ENCODE measurements around the gene ZNF529. TPM values are rescaled to one million over a fixed set of nuclear protein-coding genes. Genes with fewer than 3 reads are reported as not detected.

The ZNF529 gene
- total RNA-seq, 1 donor from 2014 or later, result 8.4 TPM

- Histone ChIP-seq H3K4me3 (ENCODE audit: low read depth, low read length) (no peak overlapping the region), H3K36me3 (ENCODE audit: control insufficient read depth, insufficient read depth, low read length) (no peaks in the 10 kb centered on the region), H3K27me3 (ENCODE audit: control insufficient read depth, insufficient read depth, low read length) (no peaks in the 10 kb centered on the region)
- DNase-seq (ENCODE audit: low read depth), result no peak
- no peak for TF ChIP-seq CTCF (IDR thresholded peaks at IDR 0.05; ENCODE audit: insufficient read depth, low read length, poor library complexity, severe bottlenecking)
Measured at GRCh38 chr19:36526581-36526980, 46.5 kb downstream of the ZNF529 start.

DNA sequence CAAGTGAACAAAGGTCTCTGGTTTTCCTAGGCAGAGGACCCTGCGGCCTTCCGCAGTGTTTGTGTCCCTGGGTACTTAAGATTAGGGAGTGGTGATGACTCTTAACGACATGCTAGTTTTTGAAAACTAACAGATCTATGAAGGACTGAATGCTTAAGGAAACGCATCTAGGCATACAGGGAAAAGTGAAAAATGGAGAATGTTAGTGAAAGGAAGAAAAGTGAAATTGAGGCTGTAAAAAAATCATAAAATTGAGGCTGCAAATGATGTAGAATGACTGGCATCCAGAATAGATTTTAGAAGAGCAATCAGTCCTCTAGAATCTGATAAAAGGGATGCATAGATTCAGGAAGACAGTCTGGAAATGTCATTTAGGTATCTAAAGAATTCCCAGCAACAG is 48.5 kb downstream of the ZNF529 start:
- Histone ChIP-seq H3K36me3 (ENCODE audit: control insufficient read depth, insufficient read depth, low read length) (no peaks in the 10 kb centered on the region), H3K27me3 (ENCODE audit: control insufficient read depth, insufficient read depth, low read length) (no peaks in the 10 kb centered on the region), H3K4me3 (ENCODE audit: low read depth, low read length) (no peak overlapping the region)
- TF ChIP-seq CTCF (IDR thresholded peaks at IDR 0.05; ENCODE audit: insufficient read depth, low read length, poor library complexity, severe bottlenecking), result no peak
- DNase-seq (ENCODE audit: low read depth), result no peak

DNA sequence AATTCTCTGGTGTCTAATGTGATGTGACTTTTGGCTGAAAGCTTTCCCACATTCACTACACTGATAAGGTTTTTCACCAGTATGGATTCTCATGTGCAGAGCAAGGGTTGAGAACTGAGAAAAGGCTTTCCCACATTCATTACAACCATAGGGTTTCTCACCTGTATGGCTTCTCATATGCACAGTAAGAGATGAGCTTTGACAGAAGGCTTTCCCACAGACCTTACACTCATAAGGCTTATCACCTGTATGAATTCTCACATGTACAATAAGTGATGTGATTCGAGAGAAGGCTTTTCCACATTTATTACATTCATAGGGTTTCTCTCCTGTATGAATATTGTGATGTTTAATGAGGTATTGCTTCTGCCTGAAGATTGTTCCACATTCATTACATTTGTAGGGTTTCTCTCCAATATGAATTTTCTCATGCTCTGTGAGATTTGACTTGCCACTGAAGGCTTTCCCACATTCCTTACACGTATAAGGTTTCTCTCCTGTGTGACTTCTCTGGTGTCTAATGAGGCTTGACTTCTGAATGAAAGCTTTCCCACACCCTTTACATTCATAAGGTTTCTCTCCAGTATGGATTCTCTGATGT is 59.0 kb downstream of the ZNF529 start:
- DNase-seq (ENCODE audit: low read depth), result no peak
- Histone ChIP-seq H3K27me3 (ENCODE audit: control insufficient read depth, insufficient read depth, low read length) (no peaks in the 10 kb centered on the region), H3K4me3 (ENCODE audit: low read depth, low read length) (no peak overlapping the region), H3K36me3 (ENCODE audit: control insufficient read depth, insufficient read depth, low read length) (no peaks in the 10 kb centered on the region)
- TF ChIP-seq CTCF (IDR thresholded peaks at IDR 0.05; ENCODE audit: insufficient read depth, low read length, poor library complexity, severe bottlenecking), result no peak

DNA sequence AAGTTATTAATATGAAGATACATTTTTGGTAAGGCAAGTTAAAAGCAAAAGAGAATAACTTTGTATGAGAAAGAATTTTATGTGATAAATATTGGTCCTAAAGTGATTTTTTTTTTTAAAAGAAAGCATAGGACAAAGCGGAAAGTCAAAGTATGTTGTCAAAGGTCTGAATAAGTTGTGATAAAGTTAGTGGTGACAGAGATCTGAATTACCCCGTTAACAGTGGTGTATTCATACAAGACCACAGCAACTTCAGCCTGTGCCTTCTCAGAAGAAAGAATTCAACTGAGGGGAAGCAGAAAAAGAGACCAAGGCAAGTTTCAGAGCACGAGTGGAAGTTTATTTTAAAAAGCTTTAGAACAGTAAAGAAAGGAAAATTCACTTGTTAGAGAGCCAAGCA is 64.8 kb downstream of the ZNF529 start:
- no peak for TF ChIP-seq CTCF (IDR thresholded peaks at IDR 0.05; ENCODE audit: insufficient read depth, low read length, poor library complexity, severe bottlenecking)
- Histone ChIP-seq H3K27me3 (ENCODE audit: control insufficient read depth, insufficient read depth, low read length) (no peaks in the 10 kb centered on the region), H3K4me3 (ENCODE audit: low read depth, low read length) (no peak overlapping the region), H3K36me3 (ENCODE audit: control insufficient read depth, insufficient read depth, low read length) (no peaks in the 10 kb centered on the region)
- no peak for DNase-seq (ENCODE audit: low read depth)

GRCh38 chr19:36501973-36502372 is 71.1 kb downstream of the ZNF529 start:
- Histone ChIP-seq H3K36me3 (ENCODE audit: control insufficient read depth, insufficient read depth, low read length) (no peaks in the 10 kb centered on the region), H3K27me3 (ENCODE audit: control insufficient read depth, insufficient read depth, low read length) (no peaks in the 10 kb centered on the region), H3K4me3 (ENCODE audit: low read depth, low read length) (no peak overlapping the region)
- no peak for DNase-seq (ENCODE audit: low read depth)
- TF ChIP-seq CTCF (IDR thresholded peaks at IDR 0.05; ENCODE audit: insufficient read depth, low read length, poor library complexity, severe bottlenecking), result no peak

DNA sequence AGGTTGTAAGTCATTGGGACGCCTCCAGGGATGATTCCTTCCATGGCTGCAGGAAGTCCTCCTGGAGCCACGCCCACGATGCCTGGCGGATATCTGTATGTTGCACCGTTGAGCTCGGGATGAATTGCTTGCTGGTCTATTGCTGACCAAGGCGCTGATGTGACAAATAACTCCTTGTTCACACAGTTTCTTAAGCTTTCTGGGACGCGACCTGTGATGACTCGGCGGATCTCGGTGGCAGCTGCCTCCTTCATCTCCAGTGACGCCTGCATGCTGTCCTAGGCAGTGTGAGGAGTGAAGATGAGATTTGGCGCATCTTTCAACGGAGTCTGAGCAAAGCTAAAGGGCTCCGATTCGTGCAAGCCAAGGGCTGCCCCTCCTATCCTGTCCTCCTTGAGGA is 76.1 kb downstream of the ZNF529 start:
- no peak for DNase-seq (ENCODE audit: low read depth)
- no peaks in the 10 kb centered on the region for H3K36me3 ChIP-seq (ENCODE audit: control insufficient read depth, insufficient read depth, low read length)
- no peaks in the 10 kb centered on the region for H3K27me3 ChIP-seq (ENCODE audit: control insufficient read depth, insufficient read depth, low read length)
- TF ChIP-seq CTCF (IDR thresholded peaks at IDR 0.05; ENCODE audit: insufficient read depth, low read length, poor library complexity, severe bottlenecking), result no peak
- no peak overlapping the region for H3K4me3 ChIP-seq (ENCODE audit: low read depth, low read length)
